Activated naive CD8-positive, alpha-beta T cell treated with anti-CD3 and anti-CD28 coated beads, Interleukin-2, amount 10 ng/mL, durations not matched to agents 7 days and 5 days (primary cell): ENCODE measurements around the gene ADCY2. TPM values are rescaled to one million over a fixed set of nuclear protein-coding genes. Genes with fewer than 3 reads are reported as not detected.

Source experiments
- ATAC-seq: fragments of 150-1000 bp; cut with Tn5 transposase; one replicate; pipeline ENCODE4 v1.10.0; 2021; ENCODE audit warnings: low read depth, moderate library complexity
- POLR2A ChIA-PET: fragments of 350-600 bp; sonication (Branson Sonifier 250); formaldehyde crosslinking; loops from one replicate; lab custom pipeline; 2021; ENCODE audit warnings: antibody characterized with exemption; lab: Charles Lee
- DNase-seq: peaks from one replicate; pipeline ENCODE4 v3.0.0; 2021
- H3K27ac Mint-ChIP-seq: one replicate; pipeline ENCODE4 v1.8.0; 2022; ENCODE audit warnings: mild to moderate bottlenecking, mixed read lengths
- H3K27me3 Mint-ChIP-seq: one replicate; pipeline ENCODE4 v1.8.0; 2022; ENCODE audit warnings: mild to moderate bottlenecking, moderate library complexity, mixed read lengths
- H3K36me3 Mint-ChIP-seq: one replicate; pipeline ENCODE4 v1.8.0; 2021; ENCODE audit warnings: mild to moderate bottlenecking, mixed read lengths
- H3K4me1 Mint-ChIP-seq: one replicate; pipeline ENCODE4 v1.8.0; 2021; ENCODE audit warnings: mixed read lengths
- H3K4me3 Mint-ChIP-seq: one replicate; pipeline ENCODE4 v1.8.0; 2022; ENCODE audit warnings: mild to moderate bottlenecking, moderate library complexity, mixed read lengths
- H3K9me3 Mint-ChIP-seq: one replicate; pipeline ENCODE4 v1.8.0; 2021; ENCODE audit warnings: mixed read lengths
- total RNA-seq, 2 experiments: library from RNA; stranded (reverse); gene quantifications; one replicate each; pipeline ENCODE4 v1.2.3, GENCODE V29; 2021

The ADCY2 gene
- total RNA-seq, 2 experiments from 2014 or later = not detected

- no peak for DNase-seq
- Mint-ChIP-seq H3K36me3 (no peaks in the 10 kb centered on the region), H3K9me3 (peaks cover 8% of the 10 kb centered on the region), H3K4me3 (no peak overlapping the region), H3K4me1 (no peaks in the 10 kb centered on the region), H3K27me3 (no peaks in the 10 kb centered on the region), H3K27ac (no peak overlapping the region)
- POLR2A ChIA-PET = no interaction called here
- no peak for ATAC-seq
Measured at GRCh38 chr5:7435503-7435902, 39.6 kb downstream of the ADCY2 start.

- POLR2A ChIA-PET = no interaction called here
- no peak for ATAC-seq
- Mint-ChIP-seq H3K4me1 (no peaks in the 10 kb centered on the region), H3K4me3 (no peak overlapping the region), H3K9me3 (peaks cover 8% of the 10 kb centered on the region), H3K36me3 (no peaks in the 10 kb centered on the region), H3K27ac (no peak overlapping the region), H3K27me3 (no peaks in the 10 kb centered on the region)
- DNase-seq = no peak
Measured at GRCh38 chr5:7436521-7436920, 40.6 kb downstream of the ADCY2 start.

- POLR2A ChIA-PET = no interaction called here
- Mint-ChIP-seq H3K4me3 (no peak overlapping the region), H3K36me3 (no peaks in the 10 kb centered on the region), H3K9me3 (peaks cover 8% of the 10 kb centered on the region), H3K27ac (no peak overlapping the region), H3K27me3 (no peaks in the 10 kb centered on the region), H3K4me1 (no peaks in the 10 kb centered on the region)
- DNase-seq = no peak
- ATAC-seq = no peak
Measured at GRCh38 chr5:7437836-7438235, 41.9 kb downstream of the ADCY2 start.

GRCh38 chr5:7445068-7445467, 49.1 kb downstream of the ADCY2 start:
- Mint-ChIP-seq H3K9me3 (peaks cover 1% of the 10 kb centered on the region), H3K27ac (no peak overlapping the region), H3K27me3 (no peaks in the 10 kb centered on the region), H3K36me3 (no peaks in the 10 kb centered on the region), H3K4me3 (no peak overlapping the region), H3K4me1 (no peaks in the 10 kb centered on the region)
- no peak for DNase-seq
- no peak for ATAC-seq
- POLR2A ChIA-PET = no interaction called here

- Mint-ChIP-seq H3K27ac (no peak overlapping the region), H3K9me3 (peaks cover 1% of the 10 kb centered on the region), H3K27me3 (no peaks in the 10 kb centered on the region), H3K4me1 (no peaks in the 10 kb centered on the region), H3K36me3 (no peaks in the 10 kb centered on the region), H3K4me3 (no peak overlapping the region)
- DNase-seq = no peak
- ATAC-seq = no peak
- POLR2A ChIA-PET = no interaction called here
Measured at GRCh38 chr5:7445831-7446230, 49.9 kb downstream of the ADCY2 start.

GRCh38 chr5:7446913-7447312, 51.0 kb downstream of the ADCY2 start:
- Mint-ChIP-seq H3K9me3 (peaks cover 1% of the 10 kb centered on the region), H3K4me1 (no peaks in the 10 kb centered on the region), H3K36me3 (no peaks in the 10 kb centered on the region), H3K27ac (no peak overlapping the region), H3K4me3 (no peak overlapping the region), H3K27me3 (no peaks in the 10 kb centered on the region)
- ATAC-seq (no peak), DNase-seq (no peak)
- POLR2A ChIA-PET = no interaction called here

GRCh38 chr5:7453947-7454346, 58.0 kb downstream of the ADCY2 start:
- no peak overlapping the region for H3K27ac Mint-ChIP-seq
- DNase-seq (no peak), ATAC-seq (no peak)
- peaks cover 1% of the 10 kb centered on the region for H3K9me3 Mint-ChIP-seq
- POLR2A ChIA-PET = no interaction called here
- H3K4me3 Mint-ChIP-seq = no peak overlapping the region
- no peaks in the 10 kb centered on the region for H3K27me3 Mint-ChIP-seq
- no peaks in the 10 kb centered on the region for H3K4me1 Mint-ChIP-seq
- H3K36me3 Mint-ChIP-seq = no peaks in the 10 kb centered on the region

- H3K27me3 Mint-ChIP-seq = no peaks in the 10 kb centered on the region
- POLR2A ChIA-PET = no interaction called here
- ATAC-seq (no peak), DNase-seq (no peak)
- H3K4me1 Mint-ChIP-seq = no peaks in the 10 kb centered on the region
- H3K9me3 Mint-ChIP-seq = peaks cover 1% of the 10 kb centered on the region
- no peak overlapping the region for H3K27ac Mint-ChIP-seq
- H3K4me3 Mint-ChIP-seq = no peak overlapping the region
- no peaks in the 10 kb centered on the region for H3K36me3 Mint-ChIP-seq
Measured at GRCh38 chr5:7456206-7456605, 60.3 kb downstream of the ADCY2 start.

GRCh38 chr5:7461371-7461770, 65.4 kb downstream of the ADCY2 start:
- Mint-ChIP-seq H3K27ac (no peak overlapping the region), H3K4me1 (no peaks in the 10 kb centered on the region), H3K9me3 (no peaks in the 10 kb centered on the region), H3K36me3 (no peaks in the 10 kb centered on the region), H3K27me3 (no peaks in the 10 kb centered on the region), H3K4me3 (no peak overlapping the region)
- ATAC-seq = no peak
- POLR2A ChIA-PET = no interaction called here
- DNase-seq = no peak

- DNase-seq = no peak
- Mint-ChIP-seq H3K27me3 (no peaks in the 10 kb centered on the region), H3K27ac (no peak overlapping the region), H3K9me3 (no peaks in the 10 kb centered on the region), H3K4me1 (no peaks in the 10 kb centered on the region), H3K36me3 (no peaks in the 10 kb centered on the region), H3K4me3 (no peak overlapping the region)
- no peak for ATAC-seq
- POLR2A ChIA-PET = no interaction called here
Measured at GRCh38 chr5:7462758-7463157, 66.8 kb downstream of the ADCY2 start.

- no peaks in the 10 kb centered on the region for H3K4me1 Mint-ChIP-seq
- H3K4me3 Mint-ChIP-seq = no peak overlapping the region
- no peaks in the 10 kb centered on the region for H3K27me3 Mint-ChIP-seq
- DNase-seq (no peak), ATAC-seq (no peak)
- H3K27ac Mint-ChIP-seq = no peak overlapping the region
- no peaks in the 10 kb centered on the region for H3K36me3 Mint-ChIP-seq
- POLR2A ChIA-PET = no interaction called here
- no peaks in the 10 kb centered on the region for H3K9me3 Mint-ChIP-seq
Measured at GRCh38 chr5:7464182-7464581, 68.2 kb downstream of the ADCY2 start.

GRCh38 chr5:7467179-7467578, 71.2 kb downstream of the ADCY2 start:
- no peak overlapping the region for H3K4me3 Mint-ChIP-seq

GRCh38 chr5:7468742-7469141, 72.8 kb downstream of the ADCY2 start:
- no peak for ATAC-seq
- Mint-ChIP-seq H3K27me3 (no peaks in the 10 kb centered on the region), H3K36me3 (no peaks in the 10 kb centered on the region), H3K9me3 (peaks cover 3% of the 10 kb centered on the region), H3K4me3 (no peak overlapping the region), H3K4me1 (no peaks in the 10 kb centered on the region), H3K27ac (no peak overlapping the region)
- DNase-seq = no peak
- POLR2A ChIA-PET = no interaction called here

More at GRCh38 chr5:7467179-7467578, 71.2 kb downstream of the ADCY2 start:
- Mint-ChIP-seq H3K9me3 (peaks cover 3% of the 10 kb centered on the region), H3K4me1 (no peaks in the 10 kb centered on the region), H3K27me3 (no peaks in the 10 kb centered on the region), H3K36me3 (no peaks in the 10 kb centered on the region), H3K27ac (no peak overlapping the region)
- DNase-seq (no peak), ATAC-seq (no peak)
- POLR2A ChIA-PET = no interaction called here

- no peaks in the 10 kb centered on the region for H3K27me3 Mint-ChIP-seq
- ATAC-seq (no peak), DNase-seq (no peak)
- H3K4me3 Mint-ChIP-seq = no peak overlapping the region
- H3K27ac Mint-ChIP-seq = no peak overlapping the region
- no peaks in the 10 kb centered on the region for H3K4me1 Mint-ChIP-seq
- H3K9me3 Mint-ChIP-seq = peaks cover 3% of the 10 kb centered on the region
- no peaks in the 10 kb centered on the region for H3K36me3 Mint-ChIP-seq
- POLR2A ChIA-PET = no interaction called here
Measured at GRCh38 chr5:7471710-7472109, 75.8 kb downstream of the ADCY2 start.

GRCh38 chr5:7473115-7473514, 77.2 kb downstream of the ADCY2 start:
- H3K4me3 Mint-ChIP-seq = no peak overlapping the region
- no peak overlapping the region for H3K27ac Mint-ChIP-seq
- no peak for DNase-seq
- H3K4me1 Mint-ChIP-seq = no peaks in the 10 kb centered on the region
- no peak for ATAC-seq
- no peaks in the 10 kb centered on the region for H3K27me3 Mint-ChIP-seq
- H3K9me3 Mint-ChIP-seq = peaks cover 3% of the 10 kb centered on the region
- POLR2A ChIA-PET = no interaction called here
- H3K36me3 Mint-ChIP-seq = no peaks in the 10 kb centered on the region
